HG03175 (cell line): ENCODE data around the gene ZMAT5.

Experiments
- ATAC-seq: cut with Tn5 transposase; IDR thresholded peaks from one replicate; pipeline ENCODE4 v1.9.1; 2021; ENCODE audit warnings: mild to moderate bottlenecking, moderate library complexity; ENCODE audit not compliant: unreplicated experiment

ZMAT5 gene

DNA sequence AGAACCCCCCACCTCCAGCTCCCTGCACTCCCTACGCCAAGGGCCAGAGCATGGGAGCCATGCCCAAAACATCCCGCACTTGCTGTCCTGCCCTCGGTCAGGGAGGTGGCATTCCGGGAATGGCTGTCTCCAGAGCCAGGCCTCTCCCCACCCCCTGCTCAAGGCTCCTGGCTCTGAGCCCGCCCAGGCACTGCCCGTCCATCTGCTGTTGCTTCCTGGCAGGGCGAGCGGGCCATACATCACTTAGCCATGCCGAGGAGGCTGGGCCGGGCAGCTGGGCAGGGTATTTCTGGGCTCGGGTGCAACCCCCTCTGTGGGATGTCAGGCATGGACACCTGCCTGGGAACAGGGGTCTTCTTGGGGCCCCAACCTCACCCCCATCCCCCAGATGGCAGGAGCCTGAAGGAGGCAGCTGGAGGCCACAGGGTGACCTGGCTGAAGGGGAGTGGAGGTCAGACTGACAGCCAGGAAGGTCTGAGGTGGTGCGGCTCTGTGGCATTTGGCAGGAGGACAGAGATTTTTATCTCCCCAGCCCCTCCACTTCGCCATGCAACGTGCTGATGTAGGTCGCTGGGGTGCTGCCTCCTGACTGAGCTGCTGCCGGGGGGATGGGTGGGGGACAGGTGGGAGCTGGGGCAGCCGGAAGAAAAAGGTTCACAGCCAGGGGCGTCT lies 55.7 kb downstream of the ZMAT5 start:
- no peak for ATAC-seq

DNA sequence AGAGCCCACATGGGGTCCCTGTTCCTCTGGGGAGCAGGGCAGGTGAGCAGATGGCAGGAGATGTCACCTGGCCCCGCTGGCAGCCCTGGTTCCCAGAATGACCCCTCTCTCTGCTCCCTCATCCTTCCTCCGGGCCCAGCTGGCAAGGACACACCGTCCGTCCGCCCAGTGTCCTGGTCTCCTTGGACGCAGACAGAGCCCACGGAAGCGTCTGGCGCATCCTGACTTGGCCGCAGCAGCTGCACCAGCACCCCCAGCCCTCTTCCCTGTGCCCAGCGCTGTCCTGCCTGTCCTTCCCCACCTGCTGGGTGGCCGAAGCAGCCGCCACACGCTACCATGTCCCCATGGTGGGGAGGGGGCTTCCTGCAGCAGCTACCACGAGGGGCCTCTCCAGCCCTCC lies 56.6 kb downstream of the ZMAT5 start:
- no peak for ATAC-seq

- no peak for ATAC-seq
Measured at GRCh38 chr22:29707471-29707870, 59.3 kb downstream of the ZMAT5 start.

GRCh38 chr22:29707010-29707409 lies 59.8 kb downstream of the ZMAT5 start:
- ATAC-seq, result no peak

GRCh38 chr22:29706486-29706885 lies 60.3 kb downstream of the ZMAT5 start:
- ATAC-seq, result no peak

DNA sequence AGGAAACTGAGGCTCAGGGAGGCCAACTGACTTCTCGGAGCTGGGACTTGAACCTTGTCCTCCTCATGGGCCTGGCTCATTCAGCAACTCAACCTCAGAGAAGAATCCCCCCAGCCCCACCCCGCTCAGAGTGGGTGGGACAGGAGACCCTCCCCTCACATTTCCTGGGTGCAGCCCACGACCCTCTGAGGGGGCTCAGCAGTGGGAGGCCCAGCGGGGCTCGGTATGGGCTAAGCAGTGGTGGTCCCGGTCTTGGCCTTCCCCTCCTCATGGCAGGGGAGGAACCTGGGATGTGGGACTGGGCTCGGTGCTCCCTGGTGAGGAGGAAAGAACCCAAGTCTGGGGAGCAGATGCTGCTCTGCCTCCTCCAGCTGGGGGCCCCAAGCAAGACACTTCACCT lies 61.2 kb downstream of the ZMAT5 start:
- ATAC-seq, result no peak

- no peak for ATAC-seq
Measured at GRCh38 chr22:29704528-29705285, 62.1 kb downstream of the ZMAT5 start.

- ATAC-seq, result no peak
Measured at GRCh38 chr22:29703569-29704195, 63.1 kb downstream of the ZMAT5 start.

DNA sequence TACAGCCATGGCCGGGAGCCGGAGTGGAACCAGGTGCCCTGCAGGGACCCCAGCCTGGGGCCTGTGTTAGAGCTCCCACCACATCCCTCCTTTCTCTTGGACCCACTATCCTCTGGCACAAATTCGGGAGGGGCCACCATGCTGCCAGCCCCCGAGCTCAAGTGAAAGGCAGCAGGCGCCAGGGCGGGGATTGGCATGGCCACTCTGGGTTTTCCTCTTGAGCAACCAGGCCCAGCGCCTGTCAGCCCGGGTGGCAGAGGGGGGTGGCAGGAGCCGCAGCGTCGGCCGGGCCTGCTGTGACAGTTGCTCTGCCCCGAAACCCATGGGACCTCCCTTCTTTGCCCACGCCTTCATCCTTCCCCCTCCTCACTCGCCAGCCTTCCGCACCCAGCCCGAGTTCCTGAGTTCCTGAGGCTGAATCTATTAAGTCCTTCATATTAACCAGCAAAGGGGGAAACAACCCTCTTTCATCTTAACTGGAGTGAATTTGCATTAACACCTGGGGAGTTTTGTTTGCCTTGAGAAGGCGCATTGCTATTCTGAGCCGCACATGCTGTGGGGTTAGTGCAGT lies 63.8 kb downstream of the ZMAT5 start:
- no peak for ATAC-seq

- ATAC-seq, result no peak
Measured at GRCh38 chr22:29702000-29702930, 64.5 kb downstream of the ZMAT5 start.

DNA sequence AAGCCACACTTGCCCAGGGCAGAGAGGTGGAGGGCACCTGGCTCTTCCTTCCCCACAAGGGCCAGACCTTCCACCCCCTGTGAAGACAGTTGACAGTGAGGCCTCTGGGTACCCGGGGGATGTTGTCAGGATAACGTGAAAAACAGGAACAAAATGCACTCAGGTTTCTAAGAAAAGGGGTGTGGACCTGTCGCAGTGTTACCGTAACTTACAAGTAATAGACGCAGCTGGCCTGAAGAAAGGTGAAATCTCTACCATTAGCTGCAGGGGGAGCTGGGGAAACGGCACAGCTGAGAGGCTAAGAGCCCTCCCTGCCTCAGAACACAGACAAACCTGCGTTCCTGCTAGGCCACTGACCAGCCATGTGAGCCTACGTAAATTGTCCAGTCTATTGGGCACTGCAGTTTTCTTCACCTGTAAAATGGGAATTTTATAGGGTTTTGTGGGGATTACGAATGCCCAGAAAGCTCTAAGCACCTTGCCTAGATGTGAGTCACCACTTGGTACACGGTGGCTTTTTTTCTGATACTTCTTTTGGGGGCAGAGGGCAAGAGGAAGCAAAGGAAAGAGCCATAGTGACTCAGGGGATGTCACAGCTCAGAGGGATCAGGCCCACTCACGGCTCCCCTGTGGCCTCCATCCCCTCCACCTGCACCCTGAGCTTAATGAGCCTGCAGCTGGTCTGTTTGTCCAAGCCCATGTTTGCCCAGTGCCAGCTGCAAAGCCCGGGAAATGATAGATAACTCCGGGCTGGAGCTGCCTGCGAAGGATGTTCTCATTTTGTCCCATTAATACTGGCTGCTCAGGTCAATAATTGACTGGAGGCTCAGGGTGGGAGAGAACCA lies 65.4 kb downstream of the ZMAT5 start:
- no peak for ATAC-seq

GRCh38 chr22:29700900-29701154 lies 66.0 kb downstream of the ZMAT5 start:
- ATAC-seq, result no peak

- ATAC-seq, result no peak
Measured at GRCh38 chr22:29700206-29700899, 66.5 kb downstream of the ZMAT5 start.

GRCh38 chr22:29697853-29698598 lies 68.8 kb downstream of the ZMAT5 start:
- no peak for ATAC-seq

GRCh38 chr22:29695129-29695926 lies 71.5 kb downstream of the ZMAT5 start:
- no peak for ATAC-seq

- no peak for ATAC-seq
Measured at GRCh38 chr22:29693671-29694070, 73.1 kb downstream of the ZMAT5 start.

GRCh38 chr22:29693161-29693560 lies 73.6 kb downstream of the ZMAT5 start:
- no peak for ATAC-seq

- ATAC-seq, result no peak
Measured at GRCh38 chr22:29692327-29692640, 74.5 kb downstream of the ZMAT5 start.
